Measurements from ENCODE around the gene ENPP1.

Gene ENPP1

DNA sequence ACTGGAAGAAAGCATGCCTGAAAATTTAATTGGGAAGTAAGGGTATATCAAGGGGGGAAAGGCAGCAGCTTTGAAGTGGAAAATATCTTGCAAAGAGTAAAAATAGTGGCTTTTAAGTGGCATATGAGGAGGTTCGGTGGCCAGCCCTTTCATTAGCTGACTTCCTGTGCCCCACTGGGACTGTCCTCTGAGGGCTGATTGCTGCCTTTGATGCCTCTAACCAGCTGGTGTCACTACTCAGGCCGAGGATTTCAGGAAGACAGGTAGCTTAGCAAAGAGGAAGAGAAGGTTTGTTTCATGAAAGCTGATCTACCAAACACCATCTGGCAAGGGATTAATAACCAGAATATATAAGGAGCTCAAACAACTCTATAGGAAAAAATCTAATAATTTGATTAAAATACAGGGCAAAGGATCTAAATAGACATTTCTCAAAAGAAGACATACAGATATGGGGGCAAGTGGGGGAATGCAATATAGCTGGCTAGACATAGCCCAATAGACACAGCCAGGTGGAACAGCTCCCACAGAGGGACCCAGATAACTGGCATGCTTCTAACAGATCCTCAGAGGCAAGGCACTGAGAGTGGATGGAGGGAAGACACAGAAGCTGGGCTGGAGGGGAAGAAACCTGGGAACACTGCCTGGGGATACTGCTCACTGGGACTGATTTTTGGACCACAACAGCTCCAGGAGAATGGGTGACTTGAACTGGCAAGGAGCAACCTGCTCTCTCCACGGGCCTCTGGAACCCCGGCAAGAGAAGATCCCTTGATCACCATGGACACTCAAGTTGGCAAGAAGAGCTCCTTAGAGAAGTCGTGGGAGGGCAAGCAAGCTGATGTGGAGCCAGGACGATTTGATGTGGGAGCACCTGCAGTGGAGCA is 110.2 kb downstream of the ENPP1 start:
- DNase-seq, result no peak

DNA sequence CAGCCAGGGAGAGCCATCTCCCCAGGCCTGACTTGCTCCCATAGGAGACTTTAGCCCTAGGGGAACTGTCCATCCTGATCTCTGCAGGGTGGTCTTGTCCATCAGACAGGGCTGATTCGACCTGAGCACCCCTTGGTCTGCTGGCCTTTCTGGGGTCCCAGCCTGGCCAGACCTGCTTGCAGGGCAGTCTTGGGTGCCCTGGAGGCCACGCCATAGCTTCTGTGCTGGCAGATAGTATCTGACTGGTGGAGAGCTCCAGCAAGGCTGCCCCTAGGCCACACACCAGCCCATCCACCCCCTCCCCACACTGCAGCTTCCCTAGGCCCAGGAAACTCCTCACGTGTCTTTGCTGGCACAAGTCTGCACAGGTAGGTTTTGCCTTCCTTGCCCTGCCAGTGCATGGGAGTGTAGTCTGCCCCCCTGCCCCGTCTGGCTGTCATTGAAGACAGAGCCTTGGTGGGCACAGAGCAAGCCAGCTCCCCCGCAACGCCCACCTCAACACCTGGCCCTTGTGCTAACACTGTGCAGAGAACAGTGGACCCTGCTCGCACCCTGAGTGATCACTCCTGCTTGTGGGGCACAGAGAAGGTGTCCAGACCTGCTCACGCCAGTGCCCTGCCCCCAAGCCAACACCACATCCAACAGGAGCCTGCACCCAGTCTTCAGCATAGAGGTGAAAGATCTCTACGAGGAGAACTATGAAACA is 111.0 kb downstream of the ENPP1 start:
- no peak for DNase-seq

GRCh38 chr6:131920656-131921055 is 112.8 kb downstream of the ENPP1 start:
- DNase-seq, result no peak

DNA sequence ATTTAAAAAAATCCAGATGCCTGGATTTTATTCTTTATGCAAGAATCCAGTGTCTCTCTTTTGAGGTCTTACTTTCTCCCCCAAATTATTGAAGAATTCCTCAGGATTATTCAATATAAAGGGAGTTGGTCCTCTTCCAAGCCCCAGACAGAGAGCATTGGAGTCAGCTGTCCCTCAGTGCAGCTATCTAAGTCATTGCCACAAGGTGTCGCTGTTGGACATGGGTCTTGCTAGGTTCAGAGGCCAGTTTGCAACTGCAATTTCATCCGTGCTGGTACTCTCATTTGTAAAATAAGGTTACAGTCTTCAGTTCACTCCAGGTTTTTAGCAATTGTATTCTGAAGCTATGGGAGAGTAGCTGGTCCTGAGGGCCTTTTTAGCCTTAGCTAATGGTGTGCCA is 115.5 kb downstream of the ENPP1 start:
- DNase-seq, result no peak

- DNase-seq, result no peak
Measured at GRCh38 chr6:131924881-131925474, 117.2 kb downstream of the ENPP1 start.

GRCh38 chr6:131929264-131929663 is 121.4 kb downstream of the ENPP1 start:
- no peak for DNase-seq

DNA sequence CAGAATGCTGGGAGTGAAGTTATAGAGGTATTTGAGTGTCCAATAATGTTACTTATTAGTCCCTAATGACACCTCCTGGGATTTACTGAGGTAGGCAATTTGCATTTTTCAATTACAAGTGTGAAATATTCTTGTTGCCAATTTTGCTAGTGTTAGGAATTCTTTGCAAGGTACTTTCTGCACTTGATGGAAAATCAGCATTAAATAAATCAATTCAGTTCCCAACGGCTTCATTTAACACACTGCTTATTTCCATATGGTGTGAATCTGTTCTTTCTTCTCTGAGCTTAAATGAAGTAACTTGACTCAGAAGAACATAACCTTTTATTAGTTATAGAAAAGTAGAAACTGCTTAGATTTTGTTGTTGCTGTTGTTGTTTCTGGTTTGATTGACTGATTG is 122.2 kb downstream of the ENPP1 start:
- no peak for DNase-seq

DNA sequence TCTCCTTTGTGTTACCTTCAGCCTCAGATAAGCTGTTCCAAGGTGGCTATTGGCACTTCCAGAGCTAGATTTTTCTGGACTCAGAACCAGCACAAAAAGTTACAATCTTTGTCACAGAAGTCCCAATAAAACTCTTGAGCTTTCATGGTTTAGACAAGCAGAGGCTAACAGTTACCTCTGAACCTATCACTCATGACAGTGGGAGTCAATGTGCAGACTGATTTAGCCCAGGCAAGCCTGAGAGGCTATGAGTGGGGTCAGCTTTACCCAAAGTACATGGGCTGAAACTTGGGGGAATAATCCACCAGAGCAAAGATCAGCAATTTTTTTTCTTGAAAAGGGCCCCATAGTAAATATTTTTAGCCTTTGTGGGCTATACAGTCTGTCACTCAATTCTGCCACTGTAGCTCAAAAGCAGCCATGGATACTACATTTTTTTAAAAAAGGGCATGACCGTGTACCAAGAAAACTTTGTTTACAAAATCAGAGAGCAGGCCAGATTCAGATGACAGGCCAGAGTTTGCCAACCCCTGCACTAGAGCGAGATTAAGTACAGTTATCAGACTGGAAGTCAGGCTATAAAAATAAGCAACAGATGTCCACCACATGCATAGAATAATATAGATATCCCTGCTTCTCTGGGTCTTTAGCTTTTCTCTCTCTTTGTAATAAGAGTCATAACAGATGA is 123.4 kb downstream of the ENPP1 start:
- no peak for DNase-seq

DNA sequence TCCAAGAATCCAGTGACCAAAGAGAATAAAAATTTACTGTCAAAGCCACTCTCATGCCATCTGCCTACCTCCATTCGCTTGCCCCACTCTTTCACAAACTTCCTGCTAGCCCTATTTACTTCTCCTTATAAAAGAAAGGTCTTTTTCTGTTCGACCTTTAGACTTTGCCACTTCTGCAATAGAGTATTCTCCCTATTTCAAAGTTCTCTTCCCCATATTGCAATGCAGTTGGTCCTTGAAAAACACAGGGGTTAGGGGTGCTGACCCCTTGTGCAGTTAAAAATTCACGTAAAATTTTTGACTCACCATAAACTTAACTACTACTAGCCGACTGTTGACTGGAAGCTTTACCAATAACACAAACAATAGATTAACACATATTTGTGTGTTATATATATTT is 128.3 kb downstream of the ENPP1 start:
- DNase-seq, result no peak

DNA sequence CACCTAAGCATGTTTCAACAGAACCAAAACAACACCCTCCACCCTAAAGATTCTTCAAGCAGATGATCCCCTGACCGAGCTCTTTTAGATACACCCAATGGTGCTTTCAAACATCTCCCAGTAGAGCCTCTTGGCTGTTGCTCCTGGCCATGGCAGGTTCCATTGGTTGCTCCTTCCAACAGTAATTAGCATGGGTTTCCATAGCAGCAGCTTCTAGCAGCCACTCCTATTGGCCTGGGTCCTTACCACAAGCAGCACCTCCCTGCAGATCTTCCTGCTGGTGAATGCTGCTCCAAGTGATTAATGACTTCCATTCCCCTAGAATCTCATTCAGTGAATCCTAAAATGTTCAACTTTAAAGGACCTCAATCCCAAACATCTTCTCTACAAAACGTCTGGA is 129.4 kb downstream of the ENPP1 start:
- peak; percentile 53 for DNase-seq

- no peak for DNase-seq
Measured at GRCh38 chr6:131937703-131938631, 130.1 kb downstream of the ENPP1 start.

Measured in right hindlimb (tissue), 1 donor.